Peyer's patch (tissue), 4 donors: Measurements from ENCODE around the gene LGALS4.

Experiments used
- POLR2A ChIP-seq, 2 donors: fragments of 450-650 bp; IDR thresholded peaks; one replicate each; pipeline ENCODE4 v1.5.1; 2017; ENCODE audit warnings: antibody characterized with exemption in 2 of 2, mild to moderate bottlenecking in 2 of 2, moderate library complexity in 2 of 2
- TF ChIP-seq, protein P1 (sequence below), 6 experiments: fragments of 450-650 bp in 4 of 6; fragments of 200-600 bp in 2 of 6; sonication (generic) in 1 of 6; IDR thresholded peaks; one replicate each; pipeline ENCODE4 v1.5.1; 2017 to 2019; ENCODE audit warnings: antibody characterized with exemption in 6 of 6, mild to moderate bottlenecking in 3 of 6, moderate library complexity in 1 of 6

DNA sequence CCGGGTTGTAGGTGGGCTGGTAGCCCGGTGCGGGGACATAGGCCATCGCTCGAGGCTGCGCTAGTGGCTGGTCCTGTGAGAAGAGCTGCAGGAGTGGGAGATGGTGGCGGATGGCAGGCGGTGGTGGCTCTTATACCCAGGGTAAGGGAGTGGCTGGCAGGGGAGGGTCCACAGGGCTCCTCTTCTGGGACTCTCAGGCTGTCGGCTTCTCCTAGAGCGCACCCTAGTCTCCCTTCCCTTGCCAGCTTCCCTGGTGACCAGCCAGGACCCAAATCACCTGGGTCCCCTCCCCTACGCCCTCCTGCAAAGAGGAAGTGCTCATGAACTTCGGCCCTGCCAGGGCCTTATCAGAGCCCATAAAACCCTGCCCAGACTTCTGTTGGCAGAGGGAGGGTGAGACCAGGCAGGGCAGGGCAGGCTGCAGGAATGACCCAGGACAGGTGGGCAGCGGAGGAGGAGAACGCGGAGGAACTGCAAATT, at the start of gene LGALS4:
- peak; percentile 97 for TF ChIP-seq POLR2A (IDR thresholded peaks at IDR 0.05)
- TF ChIP-seq, protein P1, sequence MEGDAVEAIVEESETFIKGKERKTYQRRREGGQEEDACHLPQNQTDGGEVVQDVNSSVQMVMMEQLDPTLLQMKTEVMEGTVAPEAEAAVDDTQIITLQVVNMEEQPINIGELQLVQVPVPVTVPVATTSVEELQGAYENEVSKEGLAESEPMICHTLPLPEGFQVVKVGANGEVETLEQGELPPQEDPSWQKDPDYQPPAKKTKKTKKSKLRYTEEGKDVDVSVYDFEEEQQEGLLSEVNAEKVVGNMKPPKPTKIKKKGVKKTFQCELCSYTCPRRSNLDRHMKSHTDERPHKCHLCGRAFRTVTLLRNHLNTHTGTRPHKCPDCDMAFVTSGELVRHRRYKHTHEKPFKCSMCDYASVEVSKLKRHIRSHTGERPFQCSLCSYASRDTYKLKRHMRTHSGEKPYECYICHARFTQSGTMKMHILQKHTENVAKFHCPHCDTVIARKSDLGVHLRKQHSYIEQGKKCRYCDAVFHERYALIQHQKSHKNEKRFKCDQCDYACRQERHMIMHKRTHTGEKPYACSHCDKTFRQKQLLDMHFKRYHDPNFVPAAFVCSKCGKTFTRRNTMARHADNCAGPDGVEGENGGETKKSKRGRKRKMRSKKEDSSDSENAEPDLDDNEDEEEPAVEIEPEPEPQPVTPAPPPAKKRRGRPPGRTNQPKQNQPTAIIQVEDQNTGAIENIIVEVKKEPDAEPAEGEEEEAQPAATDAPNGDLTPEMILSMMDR (IDR thresholded peaks at IDR 0.05): peak in 1 of 6 experiments; percentile 16
